Psoas muscle (tissue), 8 donors: ENCODE measurements around the gene SLC38A9. TPM values are rescaled to one million over a fixed set of nuclear protein-coding genes. Genes with fewer than 3 reads are reported as not detected.

Experiments
- ATAC-seq, 4 donors: fragments of 200-7000 bp; cut with Tn5 transposase; one replicate each; pipeline ENCODE4 v1.9.1; 2020; ENCODE audit warnings: moderate library complexity in 3 of 4, mild to moderate bottlenecking in 2 of 4
- DNase-seq, 2 donors: peaks; one replicate each; pipeline ENCODE4 v3.0.0-alpha.2; 2020
- H3K27ac ChIP-seq: fragments of 200-600 bp; one replicate; pipeline ENCODE4 v1.8.0; 2022
- H3K27me3 ChIP-seq, 3 donors: fragments of 200-600 bp in 1 of 3; one replicate each; pipeline versions ENCODE4 v1.6.1 to v1.8.0; 2013 to 2022; ENCODE audit warnings: low read length in 2 of 3, mild to moderate bottlenecking in 2 of 3, moderate library complexity in 1 of 3; ENCODE audit not compliant: insufficient read depth in 3 of 3
- H3K36me3 ChIP-seq, 2 donors: fragments of 200-600 bp in 1 of 2; one replicate each; pipeline versions ENCODE4 v1.6.1 to v1.8.0; 2013 to 2022; ENCODE audit warnings: low read depth in 1 of 2, mild to moderate bottlenecking in 1 of 2, moderate library complexity in 1 of 2; ENCODE audit not compliant: insufficient read depth in 1 of 2
- H3K4me1 ChIP-seq: fragments of 200-600 bp; one replicate; pipeline ENCODE4 v1.8.0; 2022
- H3K4me3 ChIP-seq: fragments of 200-600 bp; one replicate; pipeline ENCODE4 v1.8.0; 2022; ENCODE audit warnings: mild to moderate bottlenecking
- H3K9me3 ChIP-seq: fragments of 200-600 bp; one replicate; pipeline ENCODE4 v1.8.0; 2022
- WGBS, 3 donors: extraction: QIAGEN DNeasy Blood & Tissue Kit; methylation state at CpG; one replicate each; pipeline versions ENCODE4 v1.1.6 to v1.1.7; 2013; 5-methylcytosine and 5-hydroxymethylcytosine counted together
- intact Hi-C, 2 donors: fragments of 100-400 bp; cut with DNase I; formaldehyde crosslinking; loops; one replicate each; pipeline versions ENCODE4 v1.11.0 to v1.14.2; 2022
- polyA plus RNA-seq, 3 donors: library from polyadenylated mRNA; stranded (reverse); fragments of 200-250 nt; gene quantifications; one replicate each; pipeline ENCODE4 v1.2.3, GENCODE V29; 2013
- total RNA-seq, 4 donors: library from RNA; stranded (reverse); fragmentation: NEBNext Ultra II Directional in 2 of 4; extraction: Animal tissue kit (Norgen Biotek cat#: 25700) in 2 of 4; gene quantifications; one replicate each; pipeline versions ENCODE4 v1.2.1 to v1.2.4, GENCODE V29; 2021 to 2023
- TF ChIP-seq, protein P1 (sequence below): fragments of 200-600 bp; IDR thresholded peaks from one replicate; pipeline ENCODE4 v1.8.0; 2022; ENCODE audit warnings: antibody characterized with exemption
- donor health status: healthy with polysubstance abuse.
- donor health status: DM: no; HTN: no; CAD: no; lungs with moderate emphysema.
- donor health status: Bipolar disorder and iron deficiency.
- donor health status: healthy.
- donor health status: DM: yes; HTN: yes; CAD: no.
- donor health status: DM: no; HTN: no; CAD: no.
- donor health status: DM: no; HTN: no; CAD: no.
- donor health status: DM: yes; HTN: yes; CAD: no.

The SLC38A9 gene
- total and polyA plus RNA-seq, 7 donors: 4.3 to 7.2 (median 6.8) TPM

DNA sequence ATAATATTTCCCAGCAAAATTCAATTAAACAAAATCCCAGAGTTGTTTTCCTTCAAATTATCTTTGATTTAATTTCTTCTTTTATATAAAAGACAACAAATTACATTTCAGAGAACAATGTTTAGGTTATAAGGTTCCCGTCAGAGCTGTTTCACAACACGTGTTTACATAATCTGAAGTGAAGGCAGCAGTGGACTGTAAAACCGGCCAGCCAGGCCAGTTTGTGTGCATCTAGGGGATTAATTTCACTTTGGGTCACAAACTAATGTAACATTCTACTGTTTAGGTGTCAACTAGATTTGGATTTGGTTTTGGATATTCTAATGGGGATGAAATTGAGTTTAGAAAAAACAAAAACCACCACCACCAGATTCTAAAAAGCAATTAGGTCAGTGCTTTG, 90.9 kb downstream of the SLC38A9 start:
- Histone ChIP-seq H3K36me3 (no peaks in the 10 kb centered on the region), H3K4me1 (peaks cover 9% of the 10 kb centered on the region), H3K9me3 (no peaks in the 10 kb centered on the region), H3K4me3 (no peak overlapping the region), H3K27me3 (no peaks in the 10 kb centered on the region), H3K27ac (no peak overlapping the region)
- ATAC-seq (no peak), DNase-seq (no peak)
- WGBS, 3 donors: 40 to 76% (median 48%) methylated on average over 3 of the region's 3 CpGs
- TF ChIP-seq, protein P1, sequence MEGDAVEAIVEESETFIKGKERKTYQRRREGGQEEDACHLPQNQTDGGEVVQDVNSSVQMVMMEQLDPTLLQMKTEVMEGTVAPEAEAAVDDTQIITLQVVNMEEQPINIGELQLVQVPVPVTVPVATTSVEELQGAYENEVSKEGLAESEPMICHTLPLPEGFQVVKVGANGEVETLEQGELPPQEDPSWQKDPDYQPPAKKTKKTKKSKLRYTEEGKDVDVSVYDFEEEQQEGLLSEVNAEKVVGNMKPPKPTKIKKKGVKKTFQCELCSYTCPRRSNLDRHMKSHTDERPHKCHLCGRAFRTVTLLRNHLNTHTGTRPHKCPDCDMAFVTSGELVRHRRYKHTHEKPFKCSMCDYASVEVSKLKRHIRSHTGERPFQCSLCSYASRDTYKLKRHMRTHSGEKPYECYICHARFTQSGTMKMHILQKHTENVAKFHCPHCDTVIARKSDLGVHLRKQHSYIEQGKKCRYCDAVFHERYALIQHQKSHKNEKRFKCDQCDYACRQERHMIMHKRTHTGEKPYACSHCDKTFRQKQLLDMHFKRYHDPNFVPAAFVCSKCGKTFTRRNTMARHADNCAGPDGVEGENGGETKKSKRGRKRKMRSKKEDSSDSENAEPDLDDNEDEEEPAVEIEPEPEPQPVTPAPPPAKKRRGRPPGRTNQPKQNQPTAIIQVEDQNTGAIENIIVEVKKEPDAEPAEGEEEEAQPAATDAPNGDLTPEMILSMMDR: no peak
- intact Hi-C loops: no loop called here

DNA sequence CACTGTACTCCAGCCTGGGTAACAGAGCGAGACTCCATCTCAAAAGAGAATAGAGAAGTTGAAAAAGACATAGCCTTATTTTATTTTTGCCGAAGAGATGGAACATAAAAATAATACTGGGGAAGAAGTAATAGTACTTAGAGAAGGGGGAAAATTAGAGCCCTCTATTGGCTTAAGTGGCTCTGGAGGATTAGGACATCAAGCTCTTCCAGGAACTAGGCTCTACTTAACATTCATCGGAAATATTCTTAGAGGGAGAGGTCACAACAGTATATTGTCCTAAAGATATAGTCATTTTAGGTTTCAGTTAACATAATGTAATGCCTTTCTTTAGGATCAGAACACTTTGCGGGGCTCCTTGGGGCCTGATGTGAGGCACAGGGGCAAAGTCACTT, 91.4 kb downstream of the SLC38A9 start:
- no peaks in the 10 kb centered on the region for H3K9me3 ChIP-seq
- no peaks in the 10 kb centered on the region for H3K36me3 ChIP-seq
- H3K4me3 ChIP-seq: no peak overlapping the region
- no peak for ATAC-seq
- TF ChIP-seq, protein P1: no peak
- no peak for DNase-seq
- intact Hi-C loops: no loop called here
- H3K27me3 ChIP-seq: no peaks in the 10 kb centered on the region
- peaks cover 9% of the 10 kb centered on the region for H3K4me1 ChIP-seq
- no peak overlapping the region for H3K27ac ChIP-seq
- WGBS, 3 donors: 75 to 93% (median 81%) methylated on average over 4 of the region's 4 CpGs

DNA sequence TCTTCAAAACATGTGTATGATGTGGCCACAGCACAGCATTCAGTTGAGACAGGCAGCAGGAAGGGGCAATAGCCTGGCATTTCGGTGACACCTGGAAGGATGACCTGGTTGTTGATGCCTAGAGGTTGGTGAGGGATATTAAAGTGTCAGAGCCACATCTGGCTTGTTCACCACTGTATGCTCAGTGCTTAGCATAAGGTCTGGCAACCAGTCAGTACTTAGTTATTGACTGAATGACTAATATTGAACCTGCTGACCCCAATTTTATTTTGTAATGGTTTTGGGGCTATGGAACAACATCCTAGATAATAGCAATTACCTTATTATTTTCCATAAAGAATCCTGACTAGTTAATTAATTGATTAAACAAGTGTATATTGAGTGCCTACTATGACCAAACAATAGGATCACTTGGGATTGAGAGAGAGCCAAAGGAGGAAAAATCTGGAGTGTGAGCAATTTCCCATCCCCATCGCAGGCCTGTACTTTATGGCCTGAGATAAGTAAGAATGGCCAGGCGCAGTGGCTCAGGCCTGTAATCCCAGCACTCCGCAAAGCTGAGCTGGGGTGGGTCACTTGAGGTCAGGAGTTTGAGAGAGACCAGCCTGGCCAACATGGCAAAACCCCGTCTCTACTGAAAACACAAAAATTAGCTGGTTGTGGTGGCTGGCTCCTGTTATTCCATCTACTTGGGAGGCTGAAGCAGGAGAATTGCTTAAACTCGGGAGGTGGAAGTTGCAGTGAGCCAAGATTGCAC, 91.9 kb downstream of the SLC38A9 start:
- no peaks in the 10 kb centered on the region for H3K9me3 ChIP-seq
- intact Hi-C loops: no loop called here
- no peaks in the 10 kb centered on the region for H3K36me3 ChIP-seq
- no peak for DNase-seq
- 67 to 73% (median 68%) methylated on average over 6 of the region's 6 CpGs for WGBS, 3 donors
- H3K27me3 ChIP-seq: no peaks in the 10 kb centered on the region
- peak in 1 of 4 donors; percentile 21 for ATAC-seq
- no peak overlapping the region for H3K27ac ChIP-seq
- H3K4me1 ChIP-seq: peaks cover 9% of the 10 kb centered on the region
- no peak overlapping the region for H3K4me3 ChIP-seq
- TF ChIP-seq, protein P1: no peak

DNA sequence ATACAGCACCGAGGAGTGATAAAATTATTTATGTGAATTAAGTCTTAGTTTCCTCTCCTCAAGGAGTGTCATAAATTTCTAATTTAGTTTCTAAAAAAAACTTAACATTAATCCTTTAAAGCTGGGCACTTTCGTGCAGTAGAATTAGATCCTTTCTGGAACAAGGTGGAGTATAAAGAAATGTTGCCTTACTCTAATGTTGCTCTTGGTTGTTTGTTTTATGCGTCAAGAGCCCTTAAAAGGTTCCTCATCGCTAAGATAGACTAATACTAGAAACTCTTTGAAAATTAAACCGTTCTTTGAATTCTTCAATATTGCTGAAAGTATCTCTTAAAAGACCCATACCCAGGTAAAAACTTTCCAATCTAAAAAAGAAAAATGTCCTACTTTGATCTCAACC, 93.8 kb downstream of the SLC38A9 start:
- Histone ChIP-seq H3K4me3 (no peak overlapping the region), H3K27ac (no peak overlapping the region), H3K4me1 (peaks cover 9% of the 10 kb centered on the region), H3K36me3 (no peaks in the 10 kb centered on the region), H3K9me3 (no peaks in the 10 kb centered on the region), H3K27me3 (no peaks in the 10 kb centered on the region)
- WGBS, 3 donors: 80 to 92% (median 89%) methylated on average over 5 of the region's 5 CpGs
- ATAC-seq (no peak), DNase-seq (no peak)
- TF ChIP-seq, protein P1: no peak
- intact Hi-C loops: no loop called here
